Activated CD8-positive, alpha-beta T cell treated with anti-CD3 and anti-CD28 coated beads for 36 hours (primary cell): ENCODE results near the gene DYNLT5. TPM values are rescaled to one million over a fixed set of nuclear protein-coding genes. Genes with fewer than 3 reads are reported as not detected.

Experiments used
- ATAC-seq: fragments of 200-7000 bp; cut with Tn5 transposase; one replicate; pipeline ENCODE4 v1.10.0; 2021; ENCODE audit warnings: mild to moderate bottlenecking, moderate library complexity
- CTCF ChIA-PET: fragments of 350-600 bp; sonication (Branson Sonifier 250); formaldehyde crosslinking; loops from one replicate; lab custom pipeline; 2021; ENCODE audit warnings: antibody characterized with exemption; lab: Charles Lee
- POLR2A ChIA-PET: fragments of 350-600 bp; sonication (Branson Sonifier 250); formaldehyde crosslinking; loops from one replicate; lab custom pipeline; 2021; ENCODE audit warnings: antibody characterized with exemption; lab: Charles Lee
- DNase-seq: peaks from one replicate; pipeline ENCODE4 v3.0.0-alpha.2; 2020
- H3K27ac Mint-ChIP-seq: one replicate; pipeline ENCODE4 v1.8.0; 2021; ENCODE audit warnings: mild to moderate bottlenecking, mixed read lengths
- H3K27me3 Mint-ChIP-seq: one replicate; pipeline ENCODE4 v1.8.0; 2021; ENCODE audit warnings: mixed read lengths
- H3K36me3 Mint-ChIP-seq: one replicate; pipeline ENCODE4 v1.8.0; 2021; ENCODE audit warnings: low read depth, mixed read lengths
- H3K4me1 Mint-ChIP-seq: one replicate; pipeline ENCODE4 v1.8.0; 2021; ENCODE audit warnings: low read depth, mixed read lengths
- H3K4me3 Mint-ChIP-seq: one replicate; pipeline ENCODE4 v1.8.0; 2021; ENCODE audit warnings: mild to moderate bottlenecking, moderate library complexity, mixed read lengths
- H3K9me3 Mint-ChIP-seq: one replicate; pipeline ENCODE4 v1.8.0; 2021; ENCODE audit warnings: mixed read lengths
- CTCF ChIP-seq: fragments of 200-600 bp; IDR thresholded peaks from one replicate; pipeline ENCODE4 v1.8.0; 2022; ENCODE audit warnings: antibody characterized with exemption, mild to moderate bottlenecking
- intact Hi-C: fragments of 100-400 bp; cut with micrococcal nuclease; formaldehyde crosslinking; loops from one replicate; pipeline ENCODE4 v1.10.0; 2022
- total RNA-seq, 2 experiments: library from RNA; stranded (reverse); gene quantifications; one replicate each; pipeline ENCODE4 v1.2.3, GENCODE V29; 2021

Gene DYNLT5
- total RNA-seq, 2 experiments from 2014 or later = not detected

DNA sequence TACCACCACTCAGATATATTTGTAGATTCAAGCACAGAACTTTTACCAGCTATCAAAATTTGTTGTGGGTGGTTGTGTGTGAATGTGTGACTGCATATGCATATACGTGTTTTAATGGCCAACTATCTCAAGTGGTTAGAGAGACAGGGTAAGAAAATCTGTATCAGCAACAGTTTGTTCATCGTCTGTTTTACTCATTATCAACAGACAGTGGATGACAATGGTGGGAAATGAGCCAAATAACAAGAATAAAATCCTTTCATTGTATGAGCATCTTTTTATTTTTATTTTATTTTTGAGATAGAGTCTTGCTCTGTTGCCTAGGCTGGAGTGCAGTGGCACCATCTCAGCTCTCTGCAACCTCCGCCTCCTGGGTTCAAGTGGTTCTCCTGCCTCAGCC lies 22.7 kb upstream of the DYNLT5 start:
- no peak for ATAC-seq
- DNase-seq = no peak
- no peaks in the 10 kb centered on the region for H3K9me3 Mint-ChIP-seq
- H3K36me3 Mint-ChIP-seq = no peaks in the 10 kb centered on the region
- peaks cover 9% of the 10 kb centered on the region for H3K27me3 Mint-ChIP-seq
- H3K27ac Mint-ChIP-seq = no peak overlapping the region
- intact Hi-C loops = loop anchor here (10.0 kb wide), 1 partner anchor 485 kb away; no protein-coding TSS in a partner anchor
- ChIA-PET POLR2A (no interaction called here), CTCF (interaction anchor here (5.5 kb wide), 1 partner anchor 10 kb away, joined by 31 read pairs; no protein-coding TSS in a partner anchor)
- no peak for TF ChIP-seq CTCF
- H3K4me1 Mint-ChIP-seq = peaks cover 15% of the 10 kb centered on the region
- H3K4me3 Mint-ChIP-seq = no peak overlapping the region

DNA sequence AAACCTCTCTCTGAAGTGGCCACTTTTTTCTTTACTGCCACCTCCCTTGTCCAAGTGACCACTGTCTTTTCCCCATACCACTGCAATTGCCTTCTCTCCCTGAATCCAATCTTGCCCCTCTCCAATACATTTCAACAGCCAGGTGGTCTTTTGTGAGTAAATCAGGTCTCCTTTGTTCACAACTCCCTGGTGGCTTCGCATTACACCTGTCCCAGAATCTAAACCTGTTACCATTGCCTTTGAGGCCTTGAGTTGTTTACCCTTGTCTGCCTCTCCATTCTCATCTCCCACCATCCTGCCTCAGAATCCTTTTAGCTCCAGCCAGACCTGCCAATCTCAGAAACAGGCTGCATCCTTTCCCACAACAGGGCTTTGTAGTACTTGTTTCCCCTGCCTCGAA lies 21.8 kb upstream of the DYNLT5 start:
- ATAC-seq = no peak
- intact Hi-C loops = no loop called here

DNA sequence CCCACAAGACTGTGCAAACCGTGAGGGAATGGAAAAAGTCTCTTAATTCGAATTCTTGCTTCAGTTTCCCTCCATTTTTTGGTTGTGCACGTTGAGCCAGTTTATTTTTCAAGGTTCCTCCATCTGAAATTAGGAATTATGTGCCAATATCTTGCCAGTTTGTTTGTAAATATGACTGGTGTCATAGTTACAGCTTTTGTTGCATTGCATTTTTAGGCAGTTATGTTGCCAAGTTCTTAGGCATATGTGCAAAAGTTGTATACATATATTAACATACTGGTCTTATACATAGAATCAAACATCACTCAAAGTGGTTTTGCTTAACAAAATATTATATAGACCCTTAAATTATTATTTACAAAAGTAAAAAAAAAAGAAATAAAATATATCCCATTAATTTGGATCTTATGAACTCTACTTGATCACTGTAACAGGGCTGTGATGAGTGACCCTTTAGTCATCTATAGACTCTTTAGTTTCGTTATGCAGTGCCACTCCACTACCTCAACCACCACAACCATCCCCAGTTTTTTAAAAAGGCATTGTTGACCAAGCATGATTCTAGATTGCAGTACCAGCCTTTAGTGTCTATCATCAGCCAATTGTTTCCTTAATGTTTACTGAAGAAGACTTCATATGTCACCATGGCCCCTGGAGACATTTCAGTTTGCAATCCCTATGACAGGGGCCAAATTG lies 20.9 kb upstream of the DYNLT5 start:
- intact Hi-C loops = no loop called here
- POLR2A ChIA-PET = no interaction called here
- peaks cover 12% of the 10 kb centered on the region for H3K4me1 Mint-ChIP-seq
- H3K36me3 Mint-ChIP-seq = no peaks in the 10 kb centered on the region
- ATAC-seq (no peak), DNase-seq (no peak)
- H3K4me3 Mint-ChIP-seq = no peak overlapping the region
- no peak overlapping the region for H3K27ac Mint-ChIP-seq
- no peak for TF ChIP-seq CTCF
- peaks cover 6% of the 10 kb centered on the region for H3K27me3 Mint-ChIP-seq
- CTCF ChIA-PET = no interaction called here
- no peaks in the 10 kb centered on the region for H3K9me3 Mint-ChIP-seq

More for the DNA sequence above, 21.8 kb upstream of the DYNLT5 start:
- no peaks in the 10 kb centered on the region for H3K9me3 Mint-ChIP-seq
- TF ChIP-seq CTCF = no peak
- H3K27me3 Mint-ChIP-seq = peaks cover 9% of the 10 kb centered on the region
- DNase-seq = no peak
- peaks cover 15% of the 10 kb centered on the region for H3K4me1 Mint-ChIP-seq
- POLR2A ChIA-PET = no interaction called here
- no peaks in the 10 kb centered on the region for H3K36me3 Mint-ChIP-seq
- H3K27ac Mint-ChIP-seq = no peak overlapping the region
- CTCF ChIA-PET = no interaction called here
- H3K4me3 Mint-ChIP-seq = no peak overlapping the region

DNA sequence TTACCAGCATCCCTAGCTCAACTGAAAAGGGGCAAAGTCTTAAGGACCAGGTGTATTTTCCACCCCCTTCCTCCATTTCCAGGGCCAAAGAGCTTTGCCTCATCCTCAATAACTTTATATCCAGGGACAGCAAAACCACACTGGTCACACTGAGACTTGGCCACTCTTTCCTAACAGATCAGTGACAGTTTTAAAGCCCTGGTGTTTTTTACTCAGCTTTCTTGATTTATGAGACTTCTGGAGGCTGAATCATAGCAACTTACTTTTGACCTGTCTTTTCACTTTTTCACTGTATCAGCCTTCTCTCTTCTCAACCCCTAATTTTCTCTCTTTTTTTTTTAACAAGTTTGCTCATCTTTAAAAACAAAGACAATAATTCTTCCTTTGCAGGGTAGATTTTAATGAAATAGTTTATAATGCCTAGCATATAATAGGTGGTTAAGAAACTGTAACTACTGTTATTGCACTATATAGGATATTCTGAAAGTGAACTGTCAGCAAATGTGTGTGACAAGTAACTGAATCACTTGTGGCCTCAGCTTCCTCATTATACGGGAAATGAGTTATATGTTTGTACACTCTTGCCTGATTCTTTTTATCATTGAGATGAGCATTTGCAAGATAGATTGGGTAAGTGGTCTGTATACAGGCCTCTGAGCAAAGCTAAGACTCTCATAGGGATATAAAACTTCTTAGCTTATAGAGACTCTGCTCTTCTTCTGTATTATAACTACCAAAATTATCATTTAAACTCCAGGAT lies 19.7 kb upstream of the DYNLT5 start:
- DNase-seq (no peak), ATAC-seq (peak; percentile 62)
- H3K27me3 Mint-ChIP-seq = peaks cover 3% of the 10 kb centered on the region
- H3K4me1 Mint-ChIP-seq = peaks cover 12% of the 10 kb centered on the region
- POLR2A ChIA-PET = no interaction called here
- TF ChIP-seq CTCF = no peak
- H3K4me3 Mint-ChIP-seq = no peak overlapping the region
- CTCF ChIA-PET = interaction anchor here (0.9 to 1.6 kb wide), 3 partner anchors 9 to 490 kb away, joined by 3 to 7 read pairs (median 3); no protein-coding TSS in a partner anchor
- H3K27ac Mint-ChIP-seq = no peak overlapping the region
- intact Hi-C loops = no loop called here
- no peaks in the 10 kb centered on the region for H3K9me3 Mint-ChIP-seq
- no peaks in the 10 kb centered on the region for H3K36me3 Mint-ChIP-seq
